Mesendoderm (in vitro differentiated cells): Measurements from ENCODE around the gene HMCN1.

Experiments used
- DNase-seq: peaks from one replicate; pipeline ENCODE4 v3.0.0; 2013
- H2AK5ac ChIP-seq: 2 replicates; pipeline ENCODE4 v1.6.1; 2013; ENCODE audit warnings: low read length, inconsistent platforms
- H2BK120ac ChIP-seq: 2 replicates; pipeline ENCODE4 v1.6.1; 2013; ENCODE audit warnings: low read depth, mild to moderate bottlenecking, low read length, moderate library complexity, mixed read lengths
- H2BK15ac ChIP-seq: replicated peaks from 2 replicates; pipeline ENCODE4 v1.6.1; 2013; ENCODE audit warnings: low read depth, mild to moderate bottlenecking, moderate library complexity
- H2BK5ac ChIP-seq: 2 replicates; pipeline ENCODE4 v1.6.1; 2013; ENCODE audit warnings: low read length, inconsistent platforms
- H3K18ac ChIP-seq: 2 replicates; pipeline ENCODE4 v1.6.1; 2013; ENCODE audit warnings: mild to moderate bottlenecking, low read length, mixed read lengths
- H3K23ac ChIP-seq: one replicate; pipeline ENCODE4 v1.6.1; 2013; ENCODE audit warnings: low read length
- H3K27ac ChIP-seq: 2 replicates; pipeline ENCODE4 v1.5.1; 2013; ENCODE audit warnings: low read depth, mild to moderate bottlenecking, inconsistent platforms, low read length, moderate library complexity
- H3K27me3 ChIP-seq: 2 replicates; pipeline ENCODE4 v1.6.1; 2013; ENCODE audit warnings: low read length, control low read depth, mild to moderate bottlenecking, inconsistent platforms; ENCODE audit not compliant: insufficient read depth, poor library complexity
- H3K36me3 ChIP-seq: 2 replicates; pipeline ENCODE4 v1.6.1; 2013; ENCODE audit warnings: low read length, inconsistent platforms; ENCODE audit not compliant: control insufficient read depth, insufficient read depth
- H3K4ac ChIP-seq: one replicate; pipeline ENCODE4 v1.6.1; 2013; ENCODE audit warnings: low read depth, mild to moderate bottlenecking, low read length, moderate library complexity
- H3K4me1 ChIP-seq: 2 replicates; pipeline ENCODE4 v1.6.1; 2013; ENCODE audit warnings: low read depth, low read length, inconsistent platforms; ENCODE audit not compliant: control insufficient read depth
- H3K4me2 ChIP-seq: 2 replicates; pipeline ENCODE4 v1.6.1; 2013; ENCODE audit warnings: low read length
- H3K4me3 ChIP-seq: 2 replicates; pipeline ENCODE4 v1.5.1; 2013; ENCODE audit warnings: mild to moderate bottlenecking, low read length
- H3K56ac ChIP-seq: one replicate; pipeline ENCODE4 v1.6.1; 2013; ENCODE audit warnings: low read length
- H3K79me1 ChIP-seq: 2 replicates; pipeline ENCODE4 v1.6.1; 2013; ENCODE audit warnings: low read length, inconsistent platforms
- H3K79me2 ChIP-seq: 2 replicates; pipeline ENCODE4 v1.6.1; 2013; ENCODE audit warnings: mild to moderate bottlenecking, low read length; ENCODE audit not compliant: control insufficient read depth, insufficient read depth
- H3K9ac ChIP-seq: 2 replicates; pipeline ENCODE4 v1.6.1; 2013; ENCODE audit warnings: low read length, inconsistent platforms
- H4K5ac ChIP-seq: one replicate; pipeline ENCODE4 v1.6.1; 2013; ENCODE audit warnings: low read length
- H4K8ac ChIP-seq: one replicate; pipeline ENCODE4 v1.6.1; 2013; ENCODE audit warnings: low read depth, mild to moderate bottlenecking, control low read depth, low read length, moderate library complexity
- WGBS: extraction: QIAGEN DNeasy Blood & Tissue Kit; methylation state at CpG from one replicate; pipeline ENCODE4 v1.1.7; 2013; ENCODE audit warnings: low lambda C conversion rate, missing lambda C conversion rate; ENCODE audit not compliant: insufficient coverage; ENCODE audit errors: extremely low coverage; 5-methylcytosine and 5-hydroxymethylcytosine counted together

The HMCN1 gene

GRCh38 chr1:185745165-185745564 lies 11.0 kb downstream of the HMCN1 start:
- H2BK5ac ChIP-seq = no peak overlapping the region
- H3K4me2 ChIP-seq = no peak overlapping the region
- H3K56ac ChIP-seq = no peak overlapping the region
- H4K8ac ChIP-seq = no peak overlapping the region
- no peak overlapping the region for H3K18ac ChIP-seq
- DNase-seq = no peak
- no peak overlapping the region for H4K5ac ChIP-seq
- H3K27ac ChIP-seq = no peak overlapping the region
- no peaks in the 10 kb centered on the region for H3K27me3 ChIP-seq
- H2BK120ac ChIP-seq = no peak overlapping the region
- no peaks in the 10 kb centered on the region for H3K79me2 ChIP-seq
- no peak overlapping the region for H2BK15ac ChIP-seq
- no peak overlapping the region for H3K4ac ChIP-seq
- H3K23ac ChIP-seq = no peak overlapping the region
- no peaks in the 10 kb centered on the region for H3K4me1 ChIP-seq
- no CpG with 5 or more reads among the region's 4 CpGs for WGBS
- no peak overlapping the region for H2AK5ac ChIP-seq
- H3K4me3 ChIP-seq = no peak overlapping the region
- H3K9ac ChIP-seq = no peak overlapping the region
- H3K36me3 ChIP-seq = no peaks in the 10 kb centered on the region
- no peaks in the 10 kb centered on the region for H3K79me1 ChIP-seq

GRCh38 chr1:185759061-185759460 lies 24.9 kb downstream of the HMCN1 start:
- Histone ChIP-seq H3K4me3 (no peak overlapping the region), H3K56ac (no peak overlapping the region), H3K4ac (no peak overlapping the region), H3K4me2 (no peak overlapping the region), H3K9ac (no peak overlapping the region), H2BK15ac (no peak overlapping the region), H4K8ac (no peak overlapping the region), H3K23ac (no peak overlapping the region), H2AK5ac (no peak overlapping the region), H3K36me3 (no peaks in the 10 kb centered on the region), H3K18ac (no peak overlapping the region), H4K5ac (no peak overlapping the region), H2BK120ac (no peak overlapping the region), H3K4me1 (no peaks in the 10 kb centered on the region), H3K27ac (no peak overlapping the region), H3K79me1 (no peaks in the 10 kb centered on the region), H3K79me2 (no peaks in the 10 kb centered on the region), H2BK5ac (no peak overlapping the region), H3K27me3 (no peaks in the 10 kb centered on the region)
- no CpG with 5 or more reads among the region's 1 CpG for WGBS
- DNase-seq = no peak

DNA sequence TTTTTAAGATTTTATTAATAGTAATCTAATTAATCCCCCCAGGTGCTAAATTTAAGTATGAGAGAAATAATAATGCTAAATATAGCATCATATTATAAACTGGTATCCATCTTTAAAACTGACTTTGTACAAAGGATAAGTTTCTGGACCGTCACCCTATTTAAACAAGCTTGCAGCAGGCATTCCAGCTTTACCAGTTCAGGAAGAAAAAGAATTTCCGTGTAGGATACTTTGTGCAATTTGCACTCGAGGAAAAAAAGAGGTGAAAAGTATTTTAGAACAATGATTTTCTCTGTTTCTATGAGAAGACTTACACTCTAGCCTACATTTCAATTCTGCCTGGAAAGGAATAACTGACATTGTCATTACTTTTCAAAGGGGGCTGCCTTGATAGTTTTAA lies 27.6 kb downstream of the HMCN1 start:
- Histone ChIP-seq H2BK5ac (no peak overlapping the region), H4K5ac (no peak overlapping the region), H3K79me2 (no peaks in the 10 kb centered on the region), H3K27me3 (no peaks in the 10 kb centered on the region), H3K23ac (no peak overlapping the region), H3K4ac (no peak overlapping the region), H2BK15ac (no peak overlapping the region), H3K36me3 (no peaks in the 10 kb centered on the region), H3K79me1 (no peaks in the 10 kb centered on the region), H2BK120ac (no peak overlapping the region), H3K4me2 (no peak overlapping the region), H3K27ac (no peak overlapping the region), H3K4me3 (no peak overlapping the region), H2AK5ac (no peak overlapping the region), H4K8ac (no peak overlapping the region), H3K4me1 (no peaks in the 10 kb centered on the region), H3K18ac (no peak overlapping the region), H3K56ac (no peak overlapping the region), H3K9ac (no peak overlapping the region)
- no CpG with 5 or more reads among the region's 3 CpGs for WGBS
- DNase-seq = no peak

GRCh38 chr1:185767508-185768120 lies 33.4 kb downstream of the HMCN1 start:
- Histone ChIP-seq H3K9ac (no peak overlapping the region), H2AK5ac (no peak overlapping the region), H3K18ac (no peak overlapping the region), H3K27me3 (no peaks in the 10 kb centered on the region), H3K4me1 (no peaks in the 10 kb centered on the region), H2BK120ac (no peak overlapping the region), H3K4me2 (no peak overlapping the region), H3K79me2 (no peaks in the 10 kb centered on the region), H4K5ac (no peak overlapping the region), H3K23ac (no peak overlapping the region), H2BK15ac (no peak overlapping the region), H4K8ac (no peak overlapping the region), H3K36me3 (no peaks in the 10 kb centered on the region), H3K27ac (no peak overlapping the region), H3K4ac (no peak overlapping the region), H3K4me3 (no peak overlapping the region), H3K56ac (no peak overlapping the region), H3K79me1 (no peaks in the 10 kb centered on the region), H2BK5ac (no peak overlapping the region)
- WGBS = no CpG with 5 or more reads among the region's 1 CpG
- DNase-seq = no peak

GRCh38 chr1:185768371-185768770 lies 34.2 kb downstream of the HMCN1 start:
- H3K4me2 ChIP-seq = no peak overlapping the region

GRCh38 chr1:185769136-185769535 lies 34.9 kb downstream of the HMCN1 start:
- WGBS = no CpG with 5 or more reads among the region's 1 CpG
- no peak overlapping the region for H3K4me3 ChIP-seq
- H2BK15ac ChIP-seq = no peak overlapping the region
- H3K9ac ChIP-seq = no peak overlapping the region
- no peak overlapping the region for H3K23ac ChIP-seq
- H3K4me1 ChIP-seq = no peaks in the 10 kb centered on the region
- H4K8ac ChIP-seq = no peak overlapping the region
- no peak overlapping the region for H3K56ac ChIP-seq
- no peak overlapping the region for H3K4ac ChIP-seq
- no peak overlapping the region for H2BK5ac ChIP-seq
- H3K79me2 ChIP-seq = no peaks in the 10 kb centered on the region
- no peak overlapping the region for H4K5ac ChIP-seq
- no peak overlapping the region for H2BK120ac ChIP-seq
- no peak for DNase-seq
- no peaks in the 10 kb centered on the region for H3K36me3 ChIP-seq
- no peaks in the 10 kb centered on the region for H3K79me1 ChIP-seq
- H3K27ac ChIP-seq = no peak overlapping the region
- H2AK5ac ChIP-seq = no peak overlapping the region
- H3K27me3 ChIP-seq = no peaks in the 10 kb centered on the region
- no peak overlapping the region for H3K18ac ChIP-seq
- no peak overlapping the region for H3K4me2 ChIP-seq

More at GRCh38 chr1:185768371-185768770, 34.2 kb downstream of the HMCN1 start:
- no peak overlapping the region for H3K23ac ChIP-seq
- no peak overlapping the region for H3K56ac ChIP-seq
- no peak overlapping the region for H3K18ac ChIP-seq
- H2BK120ac ChIP-seq = no peak overlapping the region
- no CpG with 5 or more reads among the region's 3 CpGs for WGBS
- H3K4ac ChIP-seq = no peak overlapping the region
- H3K36me3 ChIP-seq = no peaks in the 10 kb centered on the region
- no peak overlapping the region for H3K27ac ChIP-seq
- no peaks in the 10 kb centered on the region for H3K79me1 ChIP-seq
- H2BK5ac ChIP-seq = no peak overlapping the region
- no peak overlapping the region for H3K4me3 ChIP-seq
- H2BK15ac ChIP-seq = no peak overlapping the region
- no peak overlapping the region for H2AK5ac ChIP-seq
- H3K4me1 ChIP-seq = no peaks in the 10 kb centered on the region
- no peaks in the 10 kb centered on the region for H3K27me3 ChIP-seq
- H3K79me2 ChIP-seq = no peaks in the 10 kb centered on the region
- DNase-seq = no peak
- H4K8ac ChIP-seq = no peak overlapping the region
- H4K5ac ChIP-seq = no peak overlapping the region
- H3K9ac ChIP-seq = no peak overlapping the region
